Iris pigment epithelial cell (primary cell): ENCODE data around the gene LRAT.

Source experiments
- DNase-seq: peaks from one replicate; pipeline ENCODE4 v3.0.0-alpha.2; 2011; ENCODE audit warnings: low read depth

Gene LRAT

GRCh38 chr4:154778264-154778663 is 34.5 kb downstream of the LRAT start:
- DNase-seq, result no peak

- peak; percentile 60 for DNase-seq
Measured at GRCh38 chr4:154779362-154779947, 35.7 kb downstream of the LRAT start.

GRCh38 chr4:154781126-154781982 is 37.6 kb downstream of the LRAT start, which contains the start of gene RBM46:
Gene RBM46, plus strand, starts transcription at chr4:154781272. Its CDS starts 15,481 bp downstream, at chr4:154796753.
- DNase-seq, result no peak

DNA sequence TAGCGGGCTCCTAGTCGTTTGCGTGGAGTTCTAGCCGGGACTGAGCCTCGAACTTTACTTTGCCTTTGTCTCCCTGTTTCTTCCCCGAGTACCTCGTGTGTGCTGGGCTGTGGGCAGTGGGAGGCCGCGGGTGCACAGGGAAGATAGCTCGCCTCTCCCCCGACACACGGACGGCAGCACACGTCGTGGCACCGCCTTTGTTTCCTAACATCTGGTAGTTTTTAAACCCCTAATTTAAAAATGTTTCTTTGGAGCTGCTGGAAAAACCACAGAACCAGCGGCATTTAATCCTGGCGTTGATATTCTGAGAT is 38.1 kb downstream of the LRAT start:
- no peak for DNase-seq
